PFSK-1 (cell line): ENCODE measurements around the gene APEH.

ENCODE experiments used
- FOXP2 ChIP-seq: optimal IDR thresholded peaks from 2 replicates; pipeline ENCODE3; 2011; ENCODE audit warnings: borderline replicate concordance, control low read depth, inconsistent platforms; ENCODE audit not compliant: insufficient read depth; ENCODE audit errors: extremely low read length, extremely low read depth
- POLR2AphosphoS5 ChIP-seq: IDR thresholded peaks from 2 replicates; pipeline ENCODE4 v1.6.1; 2012; ENCODE audit warnings: low read depth, mild to moderate bottlenecking, control low read depth, low read length, moderate library complexity
- REST ChIP-seq, 2 experiments: IDR thresholded peaks; 2 replicates each; pipeline versions ENCODE4 v1.6.1 to v1.8.0; 2011 to 2012; ENCODE audit warnings: low read depth in 2 of 2, low read length in 2 of 2, control low read depth in 1 of 2, inconsistent platforms in 1 of 2, mild to moderate bottlenecking in 1 of 2, moderate library complexity in 1 of 2; ENCODE audit not compliant: insufficient read depth in 1 of 2
- SIN3A ChIP-seq: IDR thresholded peaks from 2 replicates; pipeline ENCODE4 v1.6.1; 2012; ENCODE audit warnings: mild to moderate bottlenecking, low read length, moderate library complexity, borderline replicate concordance; ENCODE audit not compliant: insufficient read depth
- TAF1 ChIP-seq: IDR thresholded peaks from 2 replicates; pipeline ENCODE4 v1.6.1; 2012; ENCODE audit warnings: low read length, control low read depth, borderline replicate concordance; ENCODE audit not compliant: insufficient read depth

GRCh38 chr3:49724586-49724985 lies 50.4 kb downstream of the APEH start:
- no peak for TF ChIP-seq REST (IDR thresholded peaks at IDR 0.05; ENCODE audit: insufficient read depth in 1 of 2, low read depth in 2 of 2, low read length in 2 of 2)
- no peak for TF ChIP-seq POLR2AphosphoS5
- no peak for TF ChIP-seq TAF1
- no peak for TF ChIP-seq SIN3A
- TF ChIP-seq FOXP2 = no peak
